ENCODE results near the gene PKD1L1. TPM values are rescaled to one million over a fixed set of nuclear protein-coding genes. Genes with fewer than 3 reads are reported as not detected.

Gene PKD1L1
- polyA plus RNA-seq, 1 donor from 2014 or later, result 2.0 TPM

- Histone ChIP-seq H3K27ac (ENCODE audit: low read length) (no peak overlapping the region), H3K9me3 (ENCODE audit: low read length) (no peaks in the 10 kb centered on the region), H3K9me2 (ENCODE audit: insufficient read depth, low read length) (no peaks in the 10 kb centered on the region), H3K27me3 (ENCODE audit: insufficient read depth, low read depth, low read length) (no peaks in the 10 kb centered on the region), H3K36me3 (ENCODE audit: insufficient read depth, low read length) (no peaks in the 10 kb centered on the region), H3K9ac (ENCODE audit: low read length) (no peak overlapping the region), H3K4me3 (ENCODE audit: low read length) (no peak overlapping the region), H4K20me1 (ENCODE audit: insufficient read depth) (no peaks in the 10 kb centered on the region), H2AFZ (ENCODE audit: low read depth, low read length) (no peak overlapping the region), H3F3A (ENCODE audit: insufficient read depth, low read length, poor library complexity, severe bottlenecking) (no peaks in the 10 kb centered on the region), H3K79me2 (replicated peaks; ENCODE audit: insufficient read depth, low read length) (no peaks in the 10 kb centered on the region), H3K4me2 (ENCODE audit: low read length) (no peak overlapping the region)
- TF ChIP-seq MXI1 (conservative IDR thresholded peaks at IDR 0.05; ENCODE audit: poor library complexity, severe bottlenecking) (no peak), RAD21 (conservative IDR thresholded peaks at IDR 0.05) (no peak), CTCF (IDR thresholded peaks at IDR 0.05; ENCODE audit: poor library complexity, severe bottlenecking) (no peak), POLR2AphosphoS5 (IDR thresholded peaks at IDR 0.05) (no peak), REST (IDR thresholded peaks at IDR 0.05; ENCODE audit: borderline replicate concordance) (no peak), EZH2 (IDR thresholded peaks at IDR 0.05; ENCODE audit: borderline replicate concordance, insufficient read depth, low read length, poor library complexity, severe bottlenecking) (no peak), TAF1 (IDR thresholded peaks at IDR 0.05; ENCODE audit: low read depth) (no peak)
Measured at GRCh38 chr7:47830015-47830414, 118.3 kb downstream of the PKD1L1 start.

GRCh38 chr7:47827871-47828270, 120.4 kb downstream of the PKD1L1 start:
- TF ChIP-seq REST (IDR thresholded peaks at IDR 0.05; ENCODE audit: borderline replicate concordance) (no peak), EZH2 (IDR thresholded peaks at IDR 0.05; ENCODE audit: borderline replicate concordance, insufficient read depth, low read length, poor library complexity, severe bottlenecking) (no peak), TAF1 (IDR thresholded peaks at IDR 0.05; ENCODE audit: low read depth) (no peak), EP300 (conservative IDR thresholded peaks at IDR 0.05; ENCODE audit: poor library complexity, severe bottlenecking) (no peak), MXI1 (conservative IDR thresholded peaks at IDR 0.05; ENCODE audit: poor library complexity, severe bottlenecking) (no peak), SMC3 (conservative IDR thresholded peaks at IDR 0.05; ENCODE audit: poor library complexity) (no peak), CTCF (IDR thresholded peaks at IDR 0.05; ENCODE audit: poor library complexity, severe bottlenecking) (no peak), POLR2AphosphoS5 (IDR thresholded peaks at IDR 0.05) (no peak), RAD21 (conservative IDR thresholded peaks at IDR 0.05) (no peak)
- Histone ChIP-seq H3K79me2 (replicated peaks; ENCODE audit: insufficient read depth, low read length) (no peaks in the 10 kb centered on the region), H3K27me3 (ENCODE audit: insufficient read depth, low read depth, low read length) (no peaks in the 10 kb centered on the region), H3K4me3 (ENCODE audit: low read length) (no peak overlapping the region), H3F3A (ENCODE audit: insufficient read depth, low read length, poor library complexity, severe bottlenecking) (no peaks in the 10 kb centered on the region), H3K9me2 (ENCODE audit: insufficient read depth, low read length) (no peaks in the 10 kb centered on the region), H3K9ac (ENCODE audit: low read length) (no peak overlapping the region), H3K27ac (ENCODE audit: low read length) (no peak overlapping the region), H3K9me3 (ENCODE audit: low read length) (no peaks in the 10 kb centered on the region), H4K20me1 (ENCODE audit: insufficient read depth) (no peaks in the 10 kb centered on the region), H3K36me3 (ENCODE audit: insufficient read depth, low read length) (no peaks in the 10 kb centered on the region), H2AFZ (ENCODE audit: low read depth, low read length) (no peak overlapping the region), H3K4me2 (ENCODE audit: low read length) (no peak overlapping the region)

Measured in neural cell (in vitro differentiated cells).